ENCODE results near the gene DNAH17. TPM values are rescaled to one million over a fixed set of nuclear protein-coding genes. Genes with fewer than 3 reads are reported as not detected.

DNAH17 gene
- total and polyA plus RNA-seq, 2 of the 8 experiments (the other 6 are each of a cell fraction or from before 2014, with no cell fraction given) = 0.14 to 0.67 TPM

- no peak for TF ChIP-seq KDM1A (IDR thresholded peaks at IDR 0.05; ENCODE audit: borderline replicate concordance, low read length)
- no peak for TF ChIP-seq CHD7 (IDR thresholded peaks at IDR 0.05; ENCODE audit: insufficient replicate concordance, low read length)
- no peak for TF ChIP-seq TBP (IDR thresholded peaks at IDR 0.05; ENCODE audit: low read depth, low read length)
- no peak for TF ChIP-seq ZNF274 (IDR thresholded peaks at IDR 0.05; ENCODE audit: borderline replicate concordance, extremely low read depth, low read length)
- no peak for TF ChIP-seq SP2 (IDR thresholded peaks at IDR 0.05; ENCODE audit: low read length)
- no peak for TF ChIP-seq KDM4A (IDR thresholded peaks at IDR 0.05; ENCODE audit: low read depth, low read length, severe bottlenecking)
Measured at GRCh38 chr17:78387977-78388941, 188.9 kb downstream of the DNAH17 start (continued).
